ENCODE measurements around the gene PPP1R14B.
A peak's percentile ranks its signal among the peaks of the same experiment; 100 is the strongest.

Gene PPP1R14B

DNA sequence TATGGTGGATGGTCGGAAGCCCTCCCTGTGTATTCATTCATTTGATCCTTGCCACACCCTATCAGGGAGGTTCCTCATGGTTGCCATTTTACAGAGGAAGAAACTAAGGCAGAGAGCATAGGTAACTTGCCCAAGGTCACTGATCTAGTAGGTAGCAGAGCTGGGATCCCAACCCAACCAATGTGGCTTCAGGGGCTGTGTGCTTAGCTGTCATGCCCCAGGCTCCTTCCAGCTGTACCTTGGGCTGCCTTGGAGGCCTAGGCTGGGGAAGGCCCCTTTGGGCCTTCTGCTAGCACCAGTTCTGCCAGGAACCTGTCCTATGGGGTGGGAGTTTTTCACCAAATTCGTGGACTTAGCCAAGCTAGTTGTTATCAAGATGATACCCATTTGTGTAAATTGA lies 29.1 kb upstream of the PPP1R14B start:
- no peak for DNase-seq (ENCODE audit: extremely low read depth, insufficient read length)
- Histone ChIP-seq H3K27me3 (replicated peaks; ENCODE audit: control insufficient read depth, insufficient read depth, low read length) (no peaks in the 10 kb centered on the region), H3K4me3 (replicated peaks; ENCODE audit: low read depth, low read length) (no peak overlapping the region), H3K36me3 (ENCODE audit: control insufficient read depth, insufficient read depth, low read length) (peaks cover 12% of the 10 kb centered on the region)
- TF ChIP-seq, protein P1, sequence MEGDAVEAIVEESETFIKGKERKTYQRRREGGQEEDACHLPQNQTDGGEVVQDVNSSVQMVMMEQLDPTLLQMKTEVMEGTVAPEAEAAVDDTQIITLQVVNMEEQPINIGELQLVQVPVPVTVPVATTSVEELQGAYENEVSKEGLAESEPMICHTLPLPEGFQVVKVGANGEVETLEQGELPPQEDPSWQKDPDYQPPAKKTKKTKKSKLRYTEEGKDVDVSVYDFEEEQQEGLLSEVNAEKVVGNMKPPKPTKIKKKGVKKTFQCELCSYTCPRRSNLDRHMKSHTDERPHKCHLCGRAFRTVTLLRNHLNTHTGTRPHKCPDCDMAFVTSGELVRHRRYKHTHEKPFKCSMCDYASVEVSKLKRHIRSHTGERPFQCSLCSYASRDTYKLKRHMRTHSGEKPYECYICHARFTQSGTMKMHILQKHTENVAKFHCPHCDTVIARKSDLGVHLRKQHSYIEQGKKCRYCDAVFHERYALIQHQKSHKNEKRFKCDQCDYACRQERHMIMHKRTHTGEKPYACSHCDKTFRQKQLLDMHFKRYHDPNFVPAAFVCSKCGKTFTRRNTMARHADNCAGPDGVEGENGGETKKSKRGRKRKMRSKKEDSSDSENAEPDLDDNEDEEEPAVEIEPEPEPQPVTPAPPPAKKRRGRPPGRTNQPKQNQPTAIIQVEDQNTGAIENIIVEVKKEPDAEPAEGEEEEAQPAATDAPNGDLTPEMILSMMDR (IDR thresholded peaks at IDR 0.05; ENCODE audit: insufficient read depth, low read length, poor library complexity, severe bottlenecking): no peak

- H3K36me3 ChIP-seq (ENCODE audit: control insufficient read depth, insufficient read depth, low read length): peaks cover 12% of the 10 kb centered on the region
- TF ChIP-seq, protein P1 (IDR thresholded peaks at IDR 0.05; ENCODE audit: insufficient read depth, low read length, poor library complexity, severe bottlenecking): no peak
- DNase-seq (ENCODE audit: extremely low read depth, insufficient read length): peak; percentile 0
Measured at GRCh38 chr11:64275031-64275800, 28.5 kb upstream of the PPP1R14B start.

DNA sequence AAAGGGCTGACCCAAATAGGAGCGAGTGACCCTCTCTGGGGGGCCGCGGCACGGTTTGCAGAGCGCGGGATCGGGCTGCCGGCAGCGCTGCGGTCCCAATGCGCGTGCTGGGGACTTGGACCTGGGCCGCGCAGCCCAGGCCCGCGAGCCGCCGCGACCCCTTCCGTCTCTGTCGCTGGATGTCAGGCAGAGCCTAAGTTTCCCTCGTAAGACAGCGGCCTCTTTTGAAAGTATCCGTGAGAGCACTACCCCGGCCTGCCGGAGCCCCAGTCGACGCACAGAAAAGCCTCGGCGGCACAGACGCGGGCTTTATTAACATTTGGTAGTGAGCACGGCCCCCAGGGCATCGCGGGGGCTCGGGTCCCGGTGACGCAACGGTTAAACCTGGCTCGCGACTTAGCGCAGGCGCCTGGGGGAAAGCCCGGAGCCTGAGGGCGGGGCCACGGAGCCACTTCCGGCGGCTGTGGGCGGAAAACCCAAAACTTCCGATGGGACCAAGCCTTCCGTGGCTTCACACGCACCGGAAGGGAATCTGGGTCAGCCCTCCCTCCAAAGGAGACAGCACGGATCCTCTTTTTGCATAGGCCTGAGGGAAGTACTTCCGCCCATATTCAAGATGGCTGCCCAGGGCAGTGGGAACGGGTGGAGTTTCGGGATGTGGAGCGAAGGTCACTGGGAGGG lies 22.9 kb upstream of the PPP1R14B start:
- TF ChIP-seq, protein P1 (IDR thresholded peaks at IDR 0.05; ENCODE audit: insufficient read depth, low read length, poor library complexity, severe bottlenecking): no peak
- Histone ChIP-seq H3K36me3 (ENCODE audit: control insufficient read depth, insufficient read depth, low read length) (peaks cover 2% of the 10 kb centered on the region), H3K4me3 (replicated peaks; ENCODE audit: low read depth, low read length) (peak overlapping the region; percentile 65), H3K27me3 (replicated peaks; ENCODE audit: control insufficient read depth, insufficient read depth, low read length) (no peaks in the 10 kb centered on the region)
- DNase-seq (ENCODE audit: extremely low read depth, insufficient read length): peak; percentile 99

More at GRCh38 chr11:64275031-64275800, 28.5 kb upstream of the PPP1R14B start:
- no peaks in the 10 kb centered on the region for H3K27me3 ChIP-seq (replicated peaks; ENCODE audit: control insufficient read depth, insufficient read depth, low read length)
- no peak overlapping the region for H3K4me3 ChIP-seq (replicated peaks; ENCODE audit: low read depth, low read length)

DNA sequence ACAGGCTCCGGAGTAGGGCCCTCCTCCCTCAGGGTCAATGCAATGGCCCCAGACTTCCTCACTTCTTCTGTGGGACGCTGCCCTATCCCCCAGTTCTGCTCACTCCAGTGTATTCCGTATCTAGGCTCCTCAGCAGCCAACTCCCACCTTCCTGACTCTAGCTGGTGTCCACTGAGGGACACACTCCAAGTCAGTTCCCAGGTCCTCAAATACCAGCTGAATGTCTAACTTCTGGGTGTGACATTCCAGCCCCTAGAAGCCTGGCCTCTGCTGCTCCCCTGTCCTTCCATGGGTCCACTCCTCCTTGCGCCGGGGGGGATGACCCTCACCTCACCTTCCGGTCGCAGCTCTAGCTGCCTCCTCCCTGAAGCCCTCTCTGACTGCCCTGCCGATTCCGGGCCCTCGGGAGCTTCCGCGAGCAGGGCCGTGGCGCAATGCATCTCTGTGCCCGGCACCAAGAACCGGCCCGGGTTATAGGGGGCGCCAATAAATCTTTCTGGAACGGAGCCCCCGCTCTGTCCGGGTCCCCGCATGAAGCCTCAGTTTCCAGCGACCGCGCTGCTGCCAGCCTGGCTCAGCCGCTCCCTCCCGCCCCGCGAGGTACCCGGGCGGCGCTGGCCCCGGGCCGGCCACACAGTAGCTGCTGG lies 22.3 kb upstream of the PPP1R14B start:
- H3K27me3 ChIP-seq (replicated peaks; ENCODE audit: control insufficient read depth, insufficient read depth, low read length): no peaks in the 10 kb centered on the region
- TF ChIP-seq, protein P1 (IDR thresholded peaks at IDR 0.05; ENCODE audit: insufficient read depth, low read length, poor library complexity, severe bottlenecking): no peak
- peak; percentile 72 for DNase-seq (ENCODE audit: extremely low read depth, insufficient read length)
- H3K36me3 ChIP-seq (ENCODE audit: control insufficient read depth, insufficient read depth, low read length): peaks cover 2% of the 10 kb centered on the region
- peak overlapping the region; percentile 65 for H3K4me3 ChIP-seq (replicated peaks; ENCODE audit: low read depth, low read length)

DNA sequence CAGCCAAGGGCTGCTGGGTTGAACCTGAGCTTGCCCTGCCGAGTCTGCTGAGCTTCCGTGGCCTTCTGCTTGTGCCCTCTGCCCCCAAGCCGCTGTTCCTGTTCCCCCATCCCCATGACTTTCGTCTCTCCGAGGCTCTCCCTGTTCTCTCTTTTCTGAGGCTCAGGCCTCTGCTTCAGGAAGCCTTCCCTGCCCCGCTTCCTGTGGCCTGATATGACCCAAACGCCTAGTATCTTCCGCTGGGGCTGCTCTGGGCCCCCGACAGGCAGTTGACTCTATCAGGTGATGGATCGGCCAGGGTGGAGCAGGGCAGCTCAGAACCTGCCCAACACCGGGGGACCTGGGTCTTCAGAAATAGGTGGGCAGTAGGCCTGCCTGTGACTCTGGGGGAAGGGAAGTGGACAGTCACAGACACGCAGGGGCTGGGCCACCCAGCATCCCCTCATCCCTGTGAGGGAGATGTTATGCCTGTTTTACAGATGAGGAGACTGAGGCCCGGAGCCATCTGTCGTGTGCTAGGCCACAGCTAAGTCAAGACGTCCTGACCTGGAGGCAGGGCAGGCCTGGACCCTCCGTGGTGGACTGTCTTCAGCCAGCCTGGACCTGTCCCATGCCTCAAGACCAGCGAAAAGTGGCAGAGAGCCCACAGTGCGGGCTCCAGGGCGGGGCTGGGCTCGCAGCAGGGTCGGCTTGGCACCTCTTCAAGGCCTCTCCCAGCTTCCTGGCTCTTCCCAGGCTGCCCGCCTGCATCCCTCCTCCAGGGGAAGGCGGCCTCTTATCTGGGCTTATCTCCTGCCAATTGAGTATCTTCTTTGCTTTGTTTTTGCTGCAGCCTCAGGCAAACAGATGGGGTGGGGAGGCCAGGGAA lies 21.5 kb upstream of the PPP1R14B start:
- no peak for DNase-seq (ENCODE audit: extremely low read depth, insufficient read length)
- H3K4me3 ChIP-seq (replicated peaks; ENCODE audit: low read depth, low read length): peak overlapping the region; percentile 65
- no peaks in the 10 kb centered on the region for H3K27me3 ChIP-seq (replicated peaks; ENCODE audit: control insufficient read depth, insufficient read depth, low read length)
- H3K36me3 ChIP-seq (ENCODE audit: control insufficient read depth, insufficient read depth, low read length): peaks cover 3% of the 10 kb centered on the region
- TF ChIP-seq, protein P1 (IDR thresholded peaks at IDR 0.05; ENCODE audit: insufficient read depth, low read length, poor library complexity, severe bottlenecking): no peak
